ENCODE measurements around the gene GRXCR2. TPM values are rescaled to one million over a fixed set of nuclear protein-coding genes. Genes with fewer than 3 reads are reported as not detected.

The GRXCR2 gene
- polyA plus RNA-seq, 4 donors = not detected

GRCh38 chr5:145854651-145855258, 18.1 kb downstream of the GRXCR2 start:
- peak; percentile 95 to 99 for DNase-seq

GRCh38 chr5:145853781-145854376, 18.9 kb downstream of the GRXCR2 start:
- Histone ChIP-seq H3K4me3 (ENCODE audit: low read depth in 1 of 3, low read length in 3 of 3) (no peak overlapping the region), H3K27ac (ENCODE audit: low read depth in 1 of 3, low read length in 2 of 3) (peak overlapping the region in 2 of 3 donors; percentile 24 to 88), H3K9me3 (ENCODE audit: control insufficient read depth in 2 of 2, insufficient read depth in 1 of 2, low read depth in 1 of 2, low read length in 1 of 2) (no peaks in the 10 kb centered on the region), H3K36me3 (ENCODE audit: control insufficient read depth in 3 of 3, insufficient read depth in 2 of 3, low read depth in 1 of 3, low read length in 3 of 3) (no peaks in the 10 kb centered on the region), H3K27me3 (ENCODE audit: control insufficient read depth in 3 of 3, insufficient read depth in 3 of 3, low read length in 3 of 3) (no peaks in the 10 kb centered on the region), H3K4me1 (ENCODE audit: control insufficient read depth in 3 of 3, insufficient read depth in 2 of 3, low read depth in 1 of 3, low read length in 2 of 3) (peaks cover 6 to 33% (median 6%) of the 10 kb centered on the region in 3 donors)
- FAIRE-seq (no peak), DNase-seq (peak; percentile 66 to 67)
- WGBS, 3 donors = 38 to 68% (median 57%) methylated on average over 3 of the region's 3 CpGs

More at GRCh38 chr5:145854651-145855258, 18.1 kb downstream of the GRXCR2 start:
- WGBS, 3 donors = 15 to 56% (median 21%) methylated on average over 2 of the region's 2 CpGs
- Histone ChIP-seq H3K4me3 (ENCODE audit: low read depth in 1 of 3, low read length in 3 of 3) (no peak overlapping the region), H3K4me1 (ENCODE audit: control insufficient read depth in 3 of 3, insufficient read depth in 2 of 3, low read depth in 1 of 3, low read length in 2 of 3) (peaks cover 6 to 33% (median 6%) of the 10 kb centered on the region in 3 donors), H3K27me3 (ENCODE audit: control insufficient read depth in 3 of 3, insufficient read depth in 3 of 3, low read length in 3 of 3) (no peaks in the 10 kb centered on the region), H3K9me3 (ENCODE audit: control insufficient read depth in 2 of 2, insufficient read depth in 1 of 2, low read depth in 1 of 2, low read length in 1 of 2) (no peaks in the 10 kb centered on the region), H3K36me3 (ENCODE audit: control insufficient read depth in 3 of 3, insufficient read depth in 2 of 3, low read depth in 1 of 3, low read length in 3 of 3) (no peaks in the 10 kb centered on the region), H3K27ac (ENCODE audit: low read depth in 1 of 3, low read length in 2 of 3) (peak overlapping the region; percentile 71 to 88 (median 72))
- no peak for FAIRE-seq

- Histone ChIP-seq H3K4me3 (ENCODE audit: low read depth in 1 of 3, low read length in 3 of 3) (no peak overlapping the region), H3K27me3 (ENCODE audit: control insufficient read depth in 3 of 3, insufficient read depth in 3 of 3, low read length in 3 of 3) (no peaks in the 10 kb centered on the region), H3K4me1 (ENCODE audit: control insufficient read depth in 3 of 3, insufficient read depth in 2 of 3, low read depth in 1 of 3, low read length in 2 of 3) (peaks cover 6 to 33% (median 6%) of the 10 kb centered on the region in 3 donors), H3K27ac (ENCODE audit: low read depth in 1 of 3, low read length in 2 of 3) (peak overlapping the region in 1 of 3 donors; percentile 88), H3K36me3 (ENCODE audit: control insufficient read depth in 3 of 3, insufficient read depth in 2 of 3, low read depth in 1 of 3, low read length in 3 of 3) (no peaks in the 10 kb centered on the region), H3K9me3 (ENCODE audit: control insufficient read depth in 2 of 2, insufficient read depth in 1 of 2, low read depth in 1 of 2, low read length in 1 of 2) (no peaks in the 10 kb centered on the region)
- no peak for DNase-seq
- WGBS, 3 donors = 57 to 66% (median 62%) methylated on average over 3 of the region's 3 CpGs
- no peak for FAIRE-seq
Measured at GRCh38 chr5:145852990-145853389, 19.8 kb downstream of the GRXCR2 start.

GRCh38 chr5:145848854-145849253, 24.0 kb downstream of the GRXCR2 start:
- WGBS, 3 donors = 79 to 93% (median 85%) methylated on average over 1 of the region's 1 CpG
- no peaks in the 10 kb centered on the region for H3K9me3 ChIP-seq (ENCODE audit: control insufficient read depth in 2 of 2, insufficient read depth in 1 of 2, low read depth in 1 of 2, low read length in 1 of 2)

GRCh38 chr5:145847499-145848497, 25.0 kb downstream of the GRXCR2 start:
- Histone ChIP-seq H3K36me3 (ENCODE audit: control insufficient read depth in 3 of 3, insufficient read depth in 2 of 3, low read depth in 1 of 3, low read length in 3 of 3) (no peaks in the 10 kb centered on the region), H3K4me1 (ENCODE audit: control insufficient read depth in 3 of 3, insufficient read depth in 2 of 3, low read depth in 1 of 3, low read length in 2 of 3) (peaks cover 0 to 4% (median 0%) of the 10 kb centered on the region in 3 donors), H3K27ac (ENCODE audit: low read depth in 1 of 3, low read length in 2 of 3) (no peak overlapping the region), H3K27me3 (ENCODE audit: control insufficient read depth in 3 of 3, insufficient read depth in 3 of 3, low read length in 3 of 3) (no peaks in the 10 kb centered on the region), H3K4me3 (ENCODE audit: low read depth in 1 of 3, low read length in 3 of 3) (no peak overlapping the region), H3K9me3 (ENCODE audit: control insufficient read depth in 2 of 2, insufficient read depth in 1 of 2, low read depth in 1 of 2, low read length in 1 of 2) (no peaks in the 10 kb centered on the region)
- FAIRE-seq (no peak), DNase-seq (peak in 1 of 2 donors; percentile 46)
- WGBS, 3 donors = 80 to 85% (median 82%) methylated on average over 6 of the region's 6 CpGs

More at GRCh38 chr5:145848854-145849253, 24.0 kb downstream of the GRXCR2 start:
- no peak for DNase-seq
- Histone ChIP-seq H3K27me3 (ENCODE audit: control insufficient read depth in 3 of 3, insufficient read depth in 3 of 3, low read length in 3 of 3) (no peaks in the 10 kb centered on the region), H3K27ac (ENCODE audit: low read depth in 1 of 3, low read length in 2 of 3) (no peak overlapping the region), H3K4me3 (ENCODE audit: low read depth in 1 of 3, low read length in 3 of 3) (no peak overlapping the region), H3K4me1 (ENCODE audit: control insufficient read depth in 3 of 3, insufficient read depth in 2 of 3, low read depth in 1 of 3, low read length in 2 of 3) (peaks cover 0 to 13% (median 4%) of the 10 kb centered on the region in 3 donors), H3K36me3 (ENCODE audit: control insufficient read depth in 3 of 3, insufficient read depth in 2 of 3, low read depth in 1 of 3, low read length in 3 of 3) (no peaks in the 10 kb centered on the region)
- FAIRE-seq = no peak

DNA sequence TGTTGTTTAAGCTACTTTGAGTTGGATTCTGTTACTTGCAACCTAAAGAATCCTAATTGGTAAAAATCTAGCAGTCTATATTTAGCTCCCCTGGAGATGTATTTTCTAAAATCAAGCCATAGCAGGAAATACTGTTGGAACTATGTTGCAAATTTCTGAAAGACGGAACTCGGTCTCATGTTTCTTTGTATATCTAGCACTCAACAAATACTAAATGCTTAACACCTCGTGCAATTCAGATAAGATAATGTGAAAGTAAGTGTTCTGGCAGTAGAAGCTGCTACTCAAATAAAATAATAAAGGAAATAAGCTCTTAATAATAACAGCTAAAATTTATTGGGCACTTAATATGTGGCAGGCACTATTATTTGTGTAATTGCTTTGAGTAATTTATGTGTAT, 26.7 kb downstream of the GRXCR2 start:
- 13 to 42% (median 30%) methylated on average over 3 of the region's 3 CpGs for WGBS, 3 donors
- Histone ChIP-seq H3K4me1 (ENCODE audit: control insufficient read depth in 3 of 3, insufficient read depth in 2 of 3, low read depth in 1 of 3, low read length in 2 of 3) (no peaks in the 10 kb centered on the region), H3K27ac (ENCODE audit: low read depth in 1 of 3, low read length in 2 of 3) (no peak overlapping the region), H3K9me3 (ENCODE audit: control insufficient read depth in 2 of 2, insufficient read depth in 1 of 2, low read depth in 1 of 2, low read length in 1 of 2) (no peaks in the 10 kb centered on the region), H3K36me3 (ENCODE audit: control insufficient read depth in 3 of 3, insufficient read depth in 2 of 3, low read depth in 1 of 3, low read length in 3 of 3) (no peaks in the 10 kb centered on the region), H3K4me3 (ENCODE audit: low read depth in 1 of 3, low read length in 3 of 3) (no peak overlapping the region), H3K27me3 (ENCODE audit: control insufficient read depth in 3 of 3, insufficient read depth in 3 of 3, low read length in 3 of 3) (no peaks in the 10 kb centered on the region)
- FAIRE-seq (no peak), DNase-seq (peak; percentile 26 to 55)

DNA sequence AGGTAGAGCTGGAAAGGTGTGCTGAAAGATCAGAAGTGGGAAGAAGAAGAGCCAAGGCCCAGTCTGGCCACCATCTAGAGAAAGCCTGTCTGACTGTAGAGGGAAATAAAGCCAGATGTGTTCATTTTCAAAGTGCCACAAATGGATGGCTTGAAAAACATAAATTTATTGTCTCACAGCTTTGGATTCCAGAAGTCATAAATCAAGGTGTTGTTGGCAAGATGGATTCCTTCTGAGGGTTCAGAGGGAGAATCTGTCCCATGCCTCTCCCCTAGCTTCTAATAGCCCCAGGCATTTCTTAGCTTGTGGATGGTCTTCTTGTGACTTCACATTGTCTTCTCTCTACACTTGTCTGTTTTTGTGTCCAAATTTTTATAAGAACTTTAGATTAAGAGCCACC, 31.5 kb downstream of the GRXCR2 start:
- no peaks in the 10 kb centered on the region for H3K36me3 ChIP-seq (ENCODE audit: control insufficient read depth in 3 of 3, insufficient read depth in 2 of 3, low read depth in 1 of 3, low read length in 3 of 3)
- no peak for FAIRE-seq

GRCh38 chr5:145840458-145841132, 32.2 kb downstream of the GRXCR2 start:
- no peaks in the 10 kb centered on the region for H3K27me3 ChIP-seq (ENCODE audit: control insufficient read depth in 3 of 3, insufficient read depth in 3 of 3, low read length in 3 of 3)
- 92 to 94% (median 94%) methylated on average over 3 of the region's 3 CpGs for WGBS, 3 donors
- no peak for FAIRE-seq

More for the DNA sequence above, 31.5 kb downstream of the GRXCR2 start:
- Histone ChIP-seq H3K9me3 (ENCODE audit: control insufficient read depth in 2 of 2, insufficient read depth in 1 of 2, low read depth in 1 of 2, low read length in 1 of 2) (no peaks in the 10 kb centered on the region), H3K27ac (ENCODE audit: low read depth in 1 of 3, low read length in 2 of 3) (no peak overlapping the region), H3K4me1 (ENCODE audit: control insufficient read depth in 3 of 3, insufficient read depth in 2 of 3, low read depth in 1 of 3, low read length in 2 of 3) (peaks cover 0 to 4% (median 0%) of the 10 kb centered on the region in 3 donors), H3K4me3 (ENCODE audit: low read depth in 1 of 3, low read length in 3 of 3) (no peak overlapping the region), H3K27me3 (ENCODE audit: control insufficient read depth in 3 of 3, insufficient read depth in 3 of 3, low read length in 3 of 3) (no peaks in the 10 kb centered on the region)
- no peak for DNase-seq

More at GRCh38 chr5:145840458-145841132, 32.2 kb downstream of the GRXCR2 start:
- peaks cover 0 to 11% (median 0%) of the 10 kb centered on the region in 3 donors for H3K4me1 ChIP-seq (ENCODE audit: control insufficient read depth in 3 of 3, insufficient read depth in 2 of 3, low read depth in 1 of 3, low read length in 2 of 3)
- no peak for DNase-seq
- H3K9me3 ChIP-seq (ENCODE audit: control insufficient read depth in 2 of 2, insufficient read depth in 1 of 2, low read depth in 1 of 2, low read length in 1 of 2) = no peaks in the 10 kb centered on the region
- H3K36me3 ChIP-seq (ENCODE audit: control insufficient read depth in 3 of 3, insufficient read depth in 2 of 3, low read depth in 1 of 3, low read length in 3 of 3) = no peaks in the 10 kb centered on the region
- H3K27ac ChIP-seq (ENCODE audit: low read depth in 1 of 3, low read length in 2 of 3) = no peak overlapping the region
- no peak overlapping the region for H3K4me3 ChIP-seq (ENCODE audit: low read depth in 1 of 3, low read length in 3 of 3)

All from small intestine (tissue), 7 donors.